ENCODE measurements around the gene NEK11. TPM values are rescaled to one million over a fixed set of nuclear protein-coding genes. Genes with fewer than 3 reads are reported as not detected.

NEK11 gene
- total RNA-seq, 1 donor from 2014 or later: 13.8 TPM

GRCh38 chr3:131217296-131217741 lies 190.6 kb downstream of the NEK11 start:
- Mint-ChIP-seq H3K36me3 (no peaks in the 10 kb centered on the region), H3K4me1 (ENCODE audit: unreplicated experiment) (no peaks in the 10 kb centered on the region), H3K27me3 (no peaks in the 10 kb centered on the region), H3K9me3 (no peaks in the 10 kb centered on the region), H3K27ac (no peak overlapping the region), H3K4me3 (no peak overlapping the region)
- no peak for DNase-seq (ENCODE audit: extremely low spot score, unreplicated experiment)
- TF ChIP-seq, protein P1, sequence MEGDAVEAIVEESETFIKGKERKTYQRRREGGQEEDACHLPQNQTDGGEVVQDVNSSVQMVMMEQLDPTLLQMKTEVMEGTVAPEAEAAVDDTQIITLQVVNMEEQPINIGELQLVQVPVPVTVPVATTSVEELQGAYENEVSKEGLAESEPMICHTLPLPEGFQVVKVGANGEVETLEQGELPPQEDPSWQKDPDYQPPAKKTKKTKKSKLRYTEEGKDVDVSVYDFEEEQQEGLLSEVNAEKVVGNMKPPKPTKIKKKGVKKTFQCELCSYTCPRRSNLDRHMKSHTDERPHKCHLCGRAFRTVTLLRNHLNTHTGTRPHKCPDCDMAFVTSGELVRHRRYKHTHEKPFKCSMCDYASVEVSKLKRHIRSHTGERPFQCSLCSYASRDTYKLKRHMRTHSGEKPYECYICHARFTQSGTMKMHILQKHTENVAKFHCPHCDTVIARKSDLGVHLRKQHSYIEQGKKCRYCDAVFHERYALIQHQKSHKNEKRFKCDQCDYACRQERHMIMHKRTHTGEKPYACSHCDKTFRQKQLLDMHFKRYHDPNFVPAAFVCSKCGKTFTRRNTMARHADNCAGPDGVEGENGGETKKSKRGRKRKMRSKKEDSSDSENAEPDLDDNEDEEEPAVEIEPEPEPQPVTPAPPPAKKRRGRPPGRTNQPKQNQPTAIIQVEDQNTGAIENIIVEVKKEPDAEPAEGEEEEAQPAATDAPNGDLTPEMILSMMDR (conservative IDR thresholded peaks at IDR 0.05): no peak

GRCh38 chr3:131218196-131218595 lies 191.5 kb downstream of the NEK11 start:
- Mint-ChIP-seq H3K4me3 (no peak overlapping the region), H3K27ac (no peak overlapping the region), H3K4me1 (ENCODE audit: unreplicated experiment) (no peaks in the 10 kb centered on the region), H3K27me3 (no peaks in the 10 kb centered on the region), H3K36me3 (no peaks in the 10 kb centered on the region), H3K9me3 (no peaks in the 10 kb centered on the region)
- TF ChIP-seq, protein P1 (conservative IDR thresholded peaks at IDR 0.05): no peak
- DNase-seq (ENCODE audit: extremely low spot score, unreplicated experiment): no peak

DNA sequence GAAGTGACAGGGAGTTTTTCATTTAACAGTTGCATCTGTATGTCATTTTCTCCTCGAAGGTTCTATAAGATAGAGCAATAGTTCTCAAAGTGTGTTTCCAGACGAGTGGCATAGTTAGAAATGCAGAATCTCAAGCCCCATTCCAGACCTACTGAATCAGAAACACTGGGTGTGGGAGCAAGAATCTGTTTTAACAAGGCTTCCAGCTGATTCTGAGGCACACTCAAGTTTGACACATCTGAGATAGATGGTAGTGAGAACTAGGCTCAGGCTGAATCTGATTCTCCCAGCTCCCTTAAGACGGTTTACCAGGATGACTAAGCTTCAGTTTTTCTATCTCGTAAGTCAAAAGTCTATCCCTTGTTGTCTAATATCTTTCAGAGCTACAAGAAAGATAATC lies 195.1 kb downstream of the NEK11 start:
- no peak overlapping the region for H3K27ac Mint-ChIP-seq

DNA sequence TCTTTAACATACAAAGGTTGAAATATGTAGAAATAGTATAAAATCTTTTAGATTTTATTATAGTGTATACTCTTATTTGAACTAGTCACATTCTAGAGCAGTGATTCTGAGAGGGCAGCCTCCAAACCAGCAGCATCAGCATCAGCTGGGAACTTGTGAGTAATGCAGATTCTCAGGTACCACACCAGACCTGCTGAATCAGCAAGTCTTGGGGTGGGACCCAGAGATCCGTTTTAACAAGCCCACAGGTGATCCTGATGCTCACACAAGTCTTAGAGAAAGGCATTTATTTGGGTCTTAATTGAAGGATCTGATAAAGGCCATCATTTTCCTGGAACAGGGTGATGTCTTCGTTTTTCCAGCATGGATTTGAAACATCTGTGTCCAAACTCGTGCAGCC lies 195.9 kb downstream of the NEK11 start:
- no peaks in the 10 kb centered on the region for H3K4me1 Mint-ChIP-seq (ENCODE audit: unreplicated experiment)
- H3K36me3 Mint-ChIP-seq: no peaks in the 10 kb centered on the region
- H3K27ac Mint-ChIP-seq: no peak overlapping the region
- TF ChIP-seq, protein P1 (conservative IDR thresholded peaks at IDR 0.05): no peak
- no peak overlapping the region for H3K4me3 Mint-ChIP-seq
- no peaks in the 10 kb centered on the region for H3K27me3 Mint-ChIP-seq
- no peaks in the 10 kb centered on the region for H3K9me3 Mint-ChIP-seq
- no peak for DNase-seq (ENCODE audit: extremely low spot score, unreplicated experiment)

More for the DNA sequence above, 195.1 kb downstream of the NEK11 start:
- no peaks in the 10 kb centered on the region for H3K9me3 Mint-ChIP-seq
- no peaks in the 10 kb centered on the region for H3K4me1 Mint-ChIP-seq (ENCODE audit: unreplicated experiment)
- no peaks in the 10 kb centered on the region for H3K36me3 Mint-ChIP-seq
- no peak for DNase-seq (ENCODE audit: extremely low spot score, unreplicated experiment)
- no peaks in the 10 kb centered on the region for H3K27me3 Mint-ChIP-seq
- H3K4me3 Mint-ChIP-seq: no peak overlapping the region
- TF ChIP-seq, protein P1 (conservative IDR thresholded peaks at IDR 0.05): no peak

DNA sequence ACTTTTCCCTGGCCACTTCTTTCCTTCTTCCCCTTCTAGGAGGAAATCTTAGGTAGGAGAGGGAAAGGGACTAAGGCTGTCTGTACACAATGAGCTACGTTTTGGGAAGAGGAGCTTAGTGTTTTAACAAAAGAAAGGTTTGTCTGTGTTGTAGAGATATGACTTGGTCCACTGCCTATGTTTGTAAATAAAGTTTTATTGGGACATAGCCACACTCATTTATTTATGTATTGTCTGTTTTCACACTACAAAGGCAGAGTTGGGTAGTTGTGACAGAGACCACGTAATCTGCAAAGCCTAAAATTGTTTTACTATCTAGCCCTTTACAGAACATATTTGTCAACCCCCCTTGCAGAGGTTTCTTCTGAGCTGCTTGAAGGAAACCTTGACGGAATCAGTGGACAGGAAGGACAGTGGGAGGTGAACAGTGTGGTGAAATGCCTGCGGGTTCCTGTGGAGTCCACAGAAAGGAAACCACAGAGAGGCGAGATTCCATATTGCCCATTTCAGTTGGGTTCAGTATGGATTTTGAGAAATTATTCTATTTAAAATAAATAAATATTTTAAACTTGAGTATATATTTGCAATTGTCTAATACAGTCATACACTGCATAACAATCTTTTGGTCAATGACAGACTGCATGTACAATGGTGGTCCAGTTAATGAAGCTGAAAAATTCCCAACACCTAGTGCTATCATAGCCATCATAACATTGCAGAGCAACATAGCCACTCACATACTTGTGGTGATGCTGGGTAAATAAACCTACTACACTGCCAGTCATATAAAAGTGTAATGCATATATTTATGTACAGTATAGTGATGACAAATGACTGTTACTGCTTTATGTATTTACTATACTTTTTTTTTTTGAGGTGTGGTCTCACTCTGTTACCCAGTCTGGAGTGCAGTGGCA lies 197.0 kb downstream of the NEK11 start:
- TF ChIP-seq, protein P1 (conservative IDR thresholded peaks at IDR 0.05): no peak
- Mint-ChIP-seq H3K4me1 (ENCODE audit: unreplicated experiment) (no peaks in the 10 kb centered on the region), H3K36me3 (peaks cover 1% of the 10 kb centered on the region), H3K9me3 (no peaks in the 10 kb centered on the region), H3K27me3 (no peaks in the 10 kb centered on the region), H3K27ac (no peak overlapping the region), H3K4me3 (no peak overlapping the region)
- DNase-seq (ENCODE audit: extremely low spot score, unreplicated experiment): no peak
